B cell (primary cell): Measurements from ENCODE around the gene RBPJL. TPM values are rescaled to one million over a fixed set of nuclear protein-coding genes. Genes with fewer than 3 reads are reported as not detected.

ENCODE experiments used
- ATAC-seq: fragments of 200-7000 bp; cut with Tn5 transposase; one replicate; pipeline ENCODE4 v1.10.0; 2021; ENCODE audit warnings: low read depth, mild to moderate bottlenecking, moderate number of reproducible peaks, moderate library complexity
- CTCF ChIA-PET: fragments of 350-600 bp; sonication (Branson Sonifier 250); formaldehyde crosslinking; loops from one replicate; lab custom pipeline; 2021; ENCODE audit warnings: antibody characterized with exemption, inconsistent platforms; lab: Charles Lee
- POLR2A ChIA-PET: fragments of 350-600 bp; sonication (Branson Sonifier 250); formaldehyde crosslinking; loops from one replicate; lab custom pipeline; 2021; ENCODE audit warnings: antibody characterized with exemption; lab: Charles Lee
- DNase-seq: peaks from one replicate; pipeline ENCODE4 v3.0.0; 2013
- H2AFZ ChIP-seq: 2 replicates; pipeline ENCODE4 v1.6.1; 2012; ENCODE audit warnings: mild to moderate bottlenecking, low read depth, low read length; ENCODE audit not compliant: insufficient read depth, poor library complexity, severe bottlenecking
- H3K27ac ChIP-seq, 2 donors: 1 replicate in 1 of 2; 2 replicates in 1 of 2; pipeline ENCODE4 v1.5.1; 2012 to 2013; ENCODE audit warnings: low read length in 2 of 2, mild to moderate bottlenecking in 2 of 2, moderate library complexity in 1 of 2
- H3K27me3 ChIP-seq, 4 experiments: fragments of 200-600 bp in 1 of 4; sonication (generic) in 1 of 4; replicated peaks in 1 of 4; 1 replicate in 2 of 4; 2 replicates in 2 of 4; pipeline versions ENCODE4 v1.6.1 to v1.7.0; 2013 to 2016; ENCODE audit warnings: low read length in 3 of 4, mild to moderate bottlenecking in 2 of 4, mixed read lengths in 1 of 4, moderate library complexity in 1 of 4; ENCODE audit not compliant: insufficient read depth in 4 of 4, control insufficient read depth in 3 of 4; ENCODE audit errors: control extremely low read depth in 1 of 4
- H3K36me3 ChIP-seq, 2 experiments: replicated peaks in 1 of 2; 1 replicate in 1 of 2; 2 replicates in 1 of 2; pipeline versions ENCODE4 v1.6.1 to v1.7.1; 2013; ENCODE audit warnings: low read length in 1 of 2; ENCODE audit not compliant: insufficient read depth in 2 of 2, control insufficient read depth in 1 of 2; ENCODE audit errors: control extremely low read depth in 1 of 2, extremely low read depth in 1 of 2
- H3K4me1 ChIP-seq, 2 donors: fragments of 200-600 bp in 1 of 2; sonication (generic) in 1 of 2; 1 replicate in 1 of 2; 2 replicates in 1 of 2; pipeline versions ENCODE4 v1.5.1 to v1.6.1; 2013 to 2017; ENCODE audit warnings: low read length in 2 of 2; ENCODE audit not compliant: control insufficient read depth in 2 of 2, insufficient read depth in 2 of 2
- H3K4me2 ChIP-seq: replicated peaks from 2 replicates; pipeline ENCODE3; 2012; ENCODE audit warnings: mild to moderate bottlenecking, low read depth, low read length; ENCODE audit not compliant: poor library complexity, severe bottlenecking
- H3K4me3 ChIP-seq, 5 experiments: fragments of 200-600 bp in 1 of 5; sonication (generic) in 1 of 5; 1 replicate in 3 of 5; 2 replicates in 2 of 5; pipeline versions ENCODE4 v1.5.1 to v1.7.0; 2011 to 2016; ENCODE audit warnings: low read length in 4 of 5, mild to moderate bottlenecking in 4 of 5, low read depth in 2 of 5, control low read depth in 1 of 5, moderate library complexity in 1 of 5; ENCODE audit not compliant: insufficient read depth in 1 of 5; ENCODE audit errors: control extremely low read depth in 1 of 5, extremely low read depth in 1 of 5
- H3K79me2 ChIP-seq: fragments of 200-600 bp; sonication (generic); one replicate; pipeline ENCODE4 v1.6.0; 2016; ENCODE audit warnings: low read length; ENCODE audit not compliant: control insufficient read depth, insufficient read depth
- H3K9ac ChIP-seq: fragments of 200-600 bp; sonication (generic); 2 replicates; pipeline ENCODE4 v1.6.1; 2017; ENCODE audit warnings: mild to moderate bottlenecking, low read length, moderate library complexity
- H3K9me3 ChIP-seq, 3 donors: one replicate each; pipeline versions ENCODE4 v1.6.1 to v1.7.1; 2013; ENCODE audit warnings: low read length in 2 of 3; ENCODE audit not compliant: control insufficient read depth in 2 of 3, insufficient read depth in 1 of 3; ENCODE audit errors: control extremely low read depth in 1 of 3
- H4K20me1 ChIP-seq: 2 replicates; pipeline ENCODE4 v1.6.0; 2012; ENCODE audit warnings: mild to moderate bottlenecking, low read length; ENCODE audit not compliant: insufficient read depth, control insufficient read depth, poor library complexity, severe bottlenecking
- H3K27ac Mint-ChIP-seq: one replicate; pipeline ENCODE4 v1.8.0; 2021; ENCODE audit warnings: mixed read lengths
- H3K27me3 Mint-ChIP-seq: one replicate; pipeline ENCODE4 v1.8.0; 2021; ENCODE audit warnings: mixed read lengths
- H3K4me1 Mint-ChIP-seq: one replicate; pipeline ENCODE4 v1.8.0; 2021; ENCODE audit warnings: mixed read lengths
- H3K4me3 Mint-ChIP-seq: one replicate; pipeline ENCODE4 v1.8.0; 2021; ENCODE audit warnings: mixed read lengths
- H3K9me3 Mint-ChIP-seq: one replicate; pipeline ENCODE4 v1.8.0; 2022; ENCODE audit warnings: mixed read lengths; ENCODE audit not compliant: insufficient read depth
- CTCF ChIP-seq: fragments of 200-600 bp; IDR thresholded peaks from one replicate; pipeline ENCODE4 v1.8.0; 2022; ENCODE audit warnings: antibody characterized with exemption, mild to moderate bottlenecking
- EZH2 ChIP-seq: IDR thresholded peaks from 2 replicates; pipeline ENCODE4 v1.6.1; 2012; ENCODE audit warnings: borderline replicate concordance, low read depth, mild to moderate bottlenecking, moderate library complexity, low read length; ENCODE audit not compliant: insufficient read depth, poor library complexity, severe bottlenecking
- WGBS: methylation state at CpG from one replicate; pipeline ENCODE4 v1.1.5; 2013; ENCODE audit warnings: missing lambda C conversion rate; ENCODE audit not compliant: insufficient coverage; 5-methylcytosine and 5-hydroxymethylcytosine counted together
- intact Hi-C: fragments of 100-400 bp; cut with micrococcal nuclease; formaldehyde crosslinking; loops from one replicate; pipeline ENCODE4 v1.10.0; 2022
- polyA plus RNA-seq: library from polyadenylated mRNA; depleted of rRNA; stranded (reverse); fragments of >200 nt; gene quantifications from 2 replicates; pipeline ENCODE4 v1.2.3, GENCODE V29; 2012
- total RNA-seq, 2 donors: library from RNA; stranded (reverse); fragments of 120-200 nt in 1 of 2; gene quantifications; 1 replicate in 1 of 2; 2 replicates in 1 of 2; pipeline versions ENCODE4 v1.2.3 to v1.2.4, GENCODE V29; 2013 to 2022

Gene RBPJL
- total and polyA plus RNA-seq, 2 donors (not counting 1 experiment from before 2014, with no cell fraction given), result not detected

DNA sequence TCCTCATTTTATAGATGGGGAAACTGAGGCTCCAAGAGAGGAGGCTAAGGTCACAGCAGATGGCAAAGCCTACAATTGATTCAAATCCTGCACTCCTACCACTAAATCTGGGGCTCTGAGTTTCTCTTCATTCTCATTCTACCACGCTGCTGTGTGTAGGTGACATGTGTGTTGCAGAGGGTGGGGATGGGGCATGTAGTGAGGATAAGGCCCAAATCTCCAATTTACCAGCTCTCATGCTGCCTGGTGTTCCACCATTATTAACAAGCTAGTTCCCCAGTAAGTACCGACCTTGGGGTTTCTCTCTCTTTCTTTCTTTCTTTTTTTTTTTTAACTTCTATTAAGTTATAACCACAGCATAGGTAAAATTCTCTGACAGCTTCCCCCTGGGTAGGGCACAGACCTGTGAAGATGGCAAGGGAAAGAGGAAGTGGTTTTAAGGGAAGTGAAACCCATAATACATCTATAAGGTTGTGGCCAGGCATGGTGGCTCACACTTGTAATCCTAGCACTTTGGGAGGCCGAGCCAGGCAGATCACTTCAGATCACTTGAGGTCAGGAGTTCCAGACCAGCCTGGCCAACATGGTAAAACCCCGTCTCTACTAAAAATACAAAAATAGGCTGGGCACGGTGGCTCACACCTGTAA, 14.4 kb downstream of the RBPJL start:
- peak overlapping the region; percentile 50 for H3K27ac Mint-ChIP-seq
- peaks cover 8% of the 10 kb centered on the region for H3K27me3 Mint-ChIP-seq
- no peaks in the 10 kb centered on the region for H3K36me3 ChIP-seq
- ChIA-PET POLR2A (interaction anchor here (0.6 to 2.2 kb wide), 6 partner anchors 8 to 118 kb away, joined by 5 to 12 read pairs (median 6); partner anchors contain the start of gene SYS1), CTCF (interaction anchor here (0.6 to 7.9 kb wide), 18 partner anchors 9 to 469 kb away, joined by 3 to 135 read pairs (median 10); partner anchors contain the start of gene SYS1)
- H3K27ac ChIP-seq, result peak overlapping the region in 1 of 2 donors; percentile 52
- 25% methylated on average over 3 of the region's 5 CpGs for WGBS
- peaks cover 24% of the 10 kb centered on the region for H3K4me1 Mint-ChIP-seq
- H3K9me3 ChIP-seq, result peaks cover 0 to 11% (median 3%) of the 10 kb centered on the region in 3 donors
- intact Hi-C loops, result loop anchor here (2.0 kb wide), 1 partner anchor 42 kb away; the partner anchor contains the start of gene SYS1
- DNase-seq (peak; percentile 89), ATAC-seq (peak; percentile 91)
- H3K4me1 ChIP-seq, result peaks cover 34 to 45% of the 10 kb centered on the region in 2 donors
- peak overlapping the region; percentile 63 for H3K4me2 ChIP-seq
- TF ChIP-seq EZH2, result no peak
- TF ChIP-seq CTCF, result no peak
- H4K20me1 ChIP-seq, result no peaks in the 10 kb centered on the region
- peak overlapping the region; percentile 59 for H3K4me3 Mint-ChIP-seq
- H3K4me3 ChIP-seq, result peak overlapping the region in 1 of 5 experiments; percentile 8
- H2AFZ ChIP-seq, result no peak overlapping the region
- H3K9me3 Mint-ChIP-seq, result no peaks in the 10 kb centered on the region
- peaks cover 0 to 19% (median 3%) of the 10 kb centered on the region in 4 experiments for H3K27me3 ChIP-seq
- peak overlapping the region; percentile 33 for H3K9ac ChIP-seq
- H3K79me2 ChIP-seq, result no peaks in the 10 kb centered on the region

DNA sequence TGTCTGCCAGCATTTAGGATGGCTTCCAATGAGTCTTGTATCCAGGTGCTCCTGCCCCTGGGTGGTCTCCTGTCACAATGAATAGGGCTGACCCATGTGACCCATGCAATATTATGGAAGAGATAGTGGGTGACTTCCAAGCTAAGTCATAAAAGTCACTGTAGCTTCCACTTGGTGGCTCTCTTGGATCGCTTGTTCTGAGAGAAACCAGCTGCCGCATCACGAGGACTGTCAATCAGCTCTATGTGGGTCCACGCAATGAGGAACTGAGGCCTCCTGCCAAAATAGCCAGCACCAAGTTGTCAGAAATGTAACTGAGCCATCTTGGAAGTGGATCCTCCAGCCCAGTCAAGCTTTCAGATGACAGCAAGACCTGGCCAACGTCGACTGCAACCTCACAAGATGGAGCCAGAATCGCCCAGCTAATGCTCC, 16.3 kb downstream of the RBPJL start:
- 8% methylated on average over 4 of the region's 7 CpGs for WGBS
- Histone ChIP-seq H3K4me3 (no peak overlapping the region), H2AFZ (no peak overlapping the region), H3K36me3 (no peaks in the 10 kb centered on the region), H3K9me3 (peaks cover 0 to 8% (median 3%) of the 10 kb centered on the region in 3 donors), H3K4me1 (peaks cover 28 to 41% of the 10 kb centered on the region in 2 donors), H3K27ac (no peak overlapping the region), H4K20me1 (no peaks in the 10 kb centered on the region), H3K27me3 (peaks cover 0 to 3% (median 0%) of the 10 kb centered on the region in 4 experiments), H3K79me2 (no peaks in the 10 kb centered on the region), H3K4me2 (no peak overlapping the region), H3K9ac (no peak overlapping the region)
- TF ChIP-seq EZH2 (no peak), CTCF (no peak)
- ChIA-PET CTCF (interaction anchor here (0.7 to 7.9 kb wide), 17 partner anchors 11 to 650 kb away, joined by 3 to 135 read pairs (median 4); partner anchors contain the start of gene SYS1), POLR2A (interaction anchor here (2.2 kb wide), 1 partner anchor 46 kb away, joined by 12 read pairs; no protein-coding TSS in a partner anchor)
- Mint-ChIP-seq H3K4me3 (no peak overlapping the region), H3K4me1 (peaks cover 23% of the 10 kb centered on the region), H3K27ac (peak overlapping the region; percentile 15), H3K9me3 (no peaks in the 10 kb centered on the region), H3K27me3 (no peaks in the 10 kb centered on the region)
- peak; percentile 70 for DNase-seq
- intact Hi-C loops, result no loop called here
- peak; percentile 23 for ATAC-seq
